ENCODE data around the gene ACACB.

The ACACB gene

GRCh38 chr12:109185441-109185840, 69.1 kb downstream of the ACACB start:
- no peak for TF ChIP-seq EZH2 (IDR thresholded peaks at IDR 0.05; ENCODE audit: borderline replicate concordance, low read depth, low read length, severe bottlenecking)
- TF ChIP-seq CTCF (IDR thresholded peaks at IDR 0.05; ENCODE audit: borderline replicate concordance, extremely low read depth, low read length, poor library complexity, severe bottlenecking), result no peak
- Histone ChIP-seq H3K4me3 (ENCODE audit: low read depth in 1 of 2, low read length in 2 of 2) (no peak overlapping the region), H3K27me3 (ENCODE audit: insufficient read depth, low read length, poor library complexity) (no peaks in the 10 kb centered on the region)

GRCh38 chr12:109186993-109187653, 70.7 kb downstream of the ACACB start:
- H3K27ac ChIP-seq (ENCODE audit: low read length), result no peak overlapping the region
- no peaks in the 10 kb centered on the region for H3K79me2 ChIP-seq (ENCODE audit: insufficient read depth, low read length)
- H2AFZ ChIP-seq (ENCODE audit: low read depth, low read length), result no peak overlapping the region
- no peak overlapping the region for H3K9ac ChIP-seq (ENCODE audit: low read depth, low read length)
- H3K4me2 ChIP-seq (ENCODE audit: insufficient read depth, low read length), result no peak overlapping the region
- no peaks in the 10 kb centered on the region for H3K27me3 ChIP-seq (ENCODE audit: insufficient read depth, low read length, poor library complexity)
- TF ChIP-seq EZH2 (IDR thresholded peaks at IDR 0.05; ENCODE audit: borderline replicate concordance, low read depth, low read length, severe bottlenecking) (no peak), CTCF (IDR thresholded peaks at IDR 0.05; ENCODE audit: borderline replicate concordance, extremely low read depth, low read length, poor library complexity, severe bottlenecking) (no peak)
- H3K4me1 ChIP-seq (ENCODE audit: insufficient read depth, low read length), result no peaks in the 10 kb centered on the region
- DNase-seq (no peak), ATAC-seq (ENCODE audit: insufficient read depth, low read depth) (no peak)
- H3K36me3 ChIP-seq (ENCODE audit: insufficient read depth, low read length), result no peaks in the 10 kb centered on the region
- H4K20me1 ChIP-seq (ENCODE audit: insufficient read depth, low read length), result no peaks in the 10 kb centered on the region
- no peaks in the 10 kb centered on the region for H3K9me3 ChIP-seq (ENCODE audit: insufficient read depth, low read length, severe bottlenecking)
- no peak overlapping the region for H3K4me3 ChIP-seq (ENCODE audit: low read depth in 1 of 2, low read length in 2 of 2)

More at GRCh38 chr12:109185441-109185840, 69.1 kb downstream of the ACACB start:
- H3K27ac ChIP-seq (ENCODE audit: low read length), result no peak overlapping the region
- no peak overlapping the region for H3K9ac ChIP-seq (ENCODE audit: low read depth, low read length)
- DNase-seq, result no peak
- ATAC-seq (ENCODE audit: insufficient read depth, low read depth), result no peak
- no peaks in the 10 kb centered on the region for H4K20me1 ChIP-seq (ENCODE audit: insufficient read depth, low read length)
- H3K79me2 ChIP-seq (ENCODE audit: insufficient read depth, low read length), result no peaks in the 10 kb centered on the region
- no peak overlapping the region for H3K4me2 ChIP-seq (ENCODE audit: insufficient read depth, low read length)
- no peak overlapping the region for H2AFZ ChIP-seq (ENCODE audit: low read depth, low read length)
- H3K36me3 ChIP-seq (ENCODE audit: insufficient read depth, low read length), result no peaks in the 10 kb centered on the region
- no peaks in the 10 kb centered on the region for H3K9me3 ChIP-seq (ENCODE audit: insufficient read depth, low read length, severe bottlenecking)
- no peaks in the 10 kb centered on the region for H3K4me1 ChIP-seq (ENCODE audit: insufficient read depth, low read length)

GRCh38 chr12:109188108-109188712, 71.8 kb downstream of the ACACB start:
- Histone ChIP-seq H3K4me2 (ENCODE audit: insufficient read depth, low read length) (no peak overlapping the region), H3K4me1 (ENCODE audit: insufficient read depth, low read length) (no peaks in the 10 kb centered on the region), H3K79me2 (ENCODE audit: insufficient read depth, low read length) (no peaks in the 10 kb centered on the region), H3K27me3 (ENCODE audit: insufficient read depth, low read length, poor library complexity) (no peaks in the 10 kb centered on the region), H3K9ac (ENCODE audit: low read depth, low read length) (no peak overlapping the region), H2AFZ (ENCODE audit: low read depth, low read length) (no peak overlapping the region), H3K36me3 (ENCODE audit: insufficient read depth, low read length) (no peaks in the 10 kb centered on the region), H3K27ac (ENCODE audit: low read length) (no peak overlapping the region), H3K4me3 (ENCODE audit: low read depth in 1 of 2, low read length in 2 of 2) (no peak overlapping the region), H4K20me1 (ENCODE audit: insufficient read depth, low read length) (no peaks in the 10 kb centered on the region), H3K9me3 (ENCODE audit: insufficient read depth, low read length, severe bottlenecking) (no peaks in the 10 kb centered on the region)
- ATAC-seq (ENCODE audit: insufficient read depth, low read depth) (no peak), DNase-seq (no peak)
- no peak for TF ChIP-seq CTCF (IDR thresholded peaks at IDR 0.05; ENCODE audit: borderline replicate concordance, extremely low read depth, low read length, poor library complexity, severe bottlenecking)
- TF ChIP-seq EZH2 (IDR thresholded peaks at IDR 0.05; ENCODE audit: borderline replicate concordance, low read depth, low read length, severe bottlenecking), result no peak

All from DND-41 (cell line).